Karpas-422 (cell line): ENCODE results near the gene SYT2. TPM values are rescaled to one million over a fixed set of nuclear protein-coding genes. Genes with fewer than 3 reads are reported as not detected.
"Not testable (repeated sequence)": the region's sequence is repeated elsewhere in the genome, so short reads cannot be mapped to it uniquely, and the experiment has no call there.

Experiments
- DNase-seq: peaks from one replicate; pipeline ENCODE4 v3.0.0-alpha.2; 2015
- H2AFZ ChIP-seq: fragments of 200-600 bp; sonication (generic); 2 replicates; pipeline ENCODE4 v1.6.1; 2014; ENCODE audit warnings: antibody characterized with exemption, low read length, mixed read lengths
- H3K27ac ChIP-seq: fragments of 200-600 bp; sonication (generic); 2 replicates; pipeline ENCODE4 v1.5.1; 2014; ENCODE audit warnings: mild to moderate bottlenecking, low read length, moderate library complexity
- H3K27me3 ChIP-seq: fragments of 200-600 bp; sonication (generic); 2 replicates; pipeline ENCODE4 v1.6.1; 2014; ENCODE audit warnings: low read length, mixed read lengths
- H3K36me3 ChIP-seq: fragments of 200-600 bp; sonication (generic); 2 replicates; pipeline ENCODE4 v1.6.1; 2014; ENCODE audit warnings: low read length, mixed read lengths; ENCODE audit not compliant: insufficient read depth
- H3K4me1 ChIP-seq: fragments of 200-600 bp; sonication (generic); 2 replicates; pipeline ENCODE4 v1.6.1; 2014; ENCODE audit warnings: mild to moderate bottlenecking, low read length, mixed read lengths
- H3K4me2 ChIP-seq: fragments of 200-600 bp; sonication (generic); 2 replicates; pipeline ENCODE4 v1.6.1; 2014; ENCODE audit warnings: low read length, low read depth, mild to moderate bottlenecking; ENCODE audit not compliant: poor library complexity, severe bottlenecking
- H3K4me3 ChIP-seq: fragments of 200-600 bp; sonication (generic); 2 replicates; pipeline ENCODE4 v1.5.1; 2014; ENCODE audit warnings: mild to moderate bottlenecking, antibody characterized with exemption, low read length, mixed read lengths
- H3K79me2 ChIP-seq: fragments of 200-600 bp; sonication (generic); 2 replicates; pipeline ENCODE4 v1.6.1; 2014; ENCODE audit warnings: mild to moderate bottlenecking, low read length, mixed read lengths
- H3K9ac ChIP-seq: fragments of 200-600 bp; sonication (generic); 2 replicates; pipeline ENCODE4 v1.6.0; 2014; ENCODE audit warnings: low read length
- H3K9me2 ChIP-seq: fragments of 200-600 bp; sonication (generic), shearing (Covaris generic); replicated peaks from 2 replicates; pipeline ENCODE4 v1.6.0; 2014; ENCODE audit warnings: mild to moderate bottlenecking, low read length, moderate library complexity; ENCODE audit not compliant: insufficient read depth
- H3K9me3 ChIP-seq: fragments of 300-700, 200-600 bp; sonication (generic); 2 replicates; pipeline ENCODE4 v1.6.1; 2014; ENCODE audit warnings: low read length, mixed read lengths
- H4K20me1 ChIP-seq: fragments of 200-600 bp; sonication (generic); 2 replicates; pipeline ENCODE4 v1.6.1; 2014; ENCODE audit warnings: mild to moderate bottlenecking, antibody characterized with exemption, low read length, low read depth; ENCODE audit not compliant: insufficient read depth
- total RNA-seq: library from RNA; depleted of rRNA; stranded (reverse); fragments of >200 nt; shearing (Covaris generic); gene quantifications from 2 replicates; pipeline ENCODE4 v1.2.3, GENCODE V29; 2014; ENCODE audit warnings: low replicate concordance

Gene SYT2
- total RNA-seq, 1 experiment from 2014 or later: not detected

- H4K20me1 ChIP-seq: no peaks in the 10 kb centered on the region
- H2AFZ ChIP-seq: no peak overlapping the region
- no peak for DNase-seq
- no peaks in the 10 kb centered on the region for H3K9me3 ChIP-seq
- H3K4me3 ChIP-seq: no peak overlapping the region
- no peaks in the 10 kb centered on the region for H3K79me2 ChIP-seq
- H3K9ac ChIP-seq: no peak overlapping the region
- no peaks in the 10 kb centered on the region for H3K4me1 ChIP-seq
- no peak overlapping the region for H3K4me2 ChIP-seq
- H3K9me2 ChIP-seq: no peaks in the 10 kb centered on the region
- no peaks in the 10 kb centered on the region for H3K36me3 ChIP-seq
- no peaks in the 10 kb centered on the region for H3K27me3 ChIP-seq
- no peak overlapping the region for H3K27ac ChIP-seq
These were observed 32.2 kb upstream of the SYT2 start for GRCh38 chr1:202742496-202742895.

- Histone ChIP-seq H3K79me2 (no peaks in the 10 kb centered on the region), H3K36me3 (no peaks in the 10 kb centered on the region), H3K27me3 (no peaks in the 10 kb centered on the region), H3K4me2 (no peak overlapping the region), H3K4me1 (no peaks in the 10 kb centered on the region), H3K9me2 (no peaks in the 10 kb centered on the region), H2AFZ (no peak overlapping the region), H4K20me1 (no peaks in the 10 kb centered on the region), H3K4me3 (no peak overlapping the region), H3K27ac (no peak overlapping the region), H3K9me3 (no peaks in the 10 kb centered on the region), H3K9ac (no peak overlapping the region)
- DNase-seq: no peak
These were observed 23.0 kb upstream of the SYT2 start for GRCh38 chr1:202733251-202733650.

GRCh38 chr1:202728951-202729350 lies 18.7 kb upstream of the SYT2 start:
- Histone ChIP-seq H3K79me2 (no peaks in the 10 kb centered on the region), H3K27me3 (no peaks in the 10 kb centered on the region), H2AFZ (no peak overlapping the region), H3K4me2 (no peak overlapping the region), H3K4me1 (no peaks in the 10 kb centered on the region), H3K9me2 (no peaks in the 10 kb centered on the region), H4K20me1 (no peaks in the 10 kb centered on the region), H3K9me3 (no peaks in the 10 kb centered on the region), H3K27ac (no peak overlapping the region), H3K9ac (no peak overlapping the region), H3K4me3 (no peak overlapping the region), H3K36me3 (no peaks in the 10 kb centered on the region)
- no peak for DNase-seq

GRCh38 chr1:202725526-202725925 lies 15.3 kb upstream of the SYT2 start:
- Histone ChIP-seq H3K27ac (no peak overlapping the region), H3K9ac (no peak overlapping the region), H3K4me3 (no peak overlapping the region), H3K36me3 (no peaks in the 10 kb centered on the region), H3K4me1 (no peaks in the 10 kb centered on the region), H3K9me2 (no peaks in the 10 kb centered on the region), H3K4me2 (no peak overlapping the region), H3K9me3 (no peaks in the 10 kb centered on the region), H3K27me3 (no peaks in the 10 kb centered on the region), H3K79me2 (no peaks in the 10 kb centered on the region), H2AFZ (no peak overlapping the region), H4K20me1 (no peaks in the 10 kb centered on the region)
- no peak for DNase-seq

- DNase-seq: no peak
- H3K9me3 ChIP-seq: no peaks in the 10 kb centered on the region
- no peaks in the 10 kb centered on the region for H3K9me2 ChIP-seq
These were observed 13.5 kb upstream of the SYT2 start for GRCh38 chr1:202723708-202724107.

GRCh38 chr1:202723046-202723445 lies 12.8 kb upstream of the SYT2 start:
- not testable (repeated sequence) for DNase-seq, H3K79me2 ChIP-seq, H4K20me1 ChIP-seq, H3K9me3 ChIP-seq, H3K4me3 ChIP-seq, H3K9ac ChIP-seq, H3K27ac ChIP-seq, H3K27me3 ChIP-seq, H2AFZ ChIP-seq, H3K4me2 ChIP-seq, H3K9me2 ChIP-seq, H3K36me3 ChIP-seq, H3K4me1 ChIP-seq

More at GRCh38 chr1:202723708-202724107, 13.5 kb upstream of the SYT2 start:
- H3K27ac ChIP-seq: no peak overlapping the region
- no peak overlapping the region for H3K9ac ChIP-seq
- H3K27me3 ChIP-seq: no peaks in the 10 kb centered on the region
- no peak overlapping the region for H3K4me3 ChIP-seq
- H4K20me1 ChIP-seq: no peaks in the 10 kb centered on the region
- H3K4me1 ChIP-seq: no peaks in the 10 kb centered on the region
- H3K4me2 ChIP-seq: no peak overlapping the region
- no peaks in the 10 kb centered on the region for H3K36me3 ChIP-seq
- no peak overlapping the region for H2AFZ ChIP-seq
- no peaks in the 10 kb centered on the region for H3K79me2 ChIP-seq

GRCh38 chr1:202716654-202717053 lies 6.4 kb upstream of the SYT2 start:
- no peaks in the 10 kb centered on the region for H3K4me1 ChIP-seq
- H3K27me3 ChIP-seq: no peaks in the 10 kb centered on the region
- 0 out of 2 replicates have a peak, but pooled peaks cover 3% of the 10 kb centered on the region for H4K20me1 ChIP-seq
- no peak overlapping the region for H3K27ac ChIP-seq
- H3K4me3 ChIP-seq: no peak overlapping the region
- H3K9me3 ChIP-seq: no peaks in the 10 kb centered on the region
- no peaks in the 10 kb centered on the region for H3K79me2 ChIP-seq
- no peak overlapping the region for H3K9ac ChIP-seq
- H3K4me2 ChIP-seq: no peak overlapping the region
- no peak overlapping the region for H2AFZ ChIP-seq
- H3K36me3 ChIP-seq: no peaks in the 10 kb centered on the region
- DNase-seq: no peak
- no peaks in the 10 kb centered on the region for H3K9me2 ChIP-seq

- H3K9me2 ChIP-seq, H3K4me1 ChIP-seq, H3K4me3 ChIP-seq, H3K27ac ChIP-seq, H2AFZ ChIP-seq, H3K9ac ChIP-seq, H3K79me2 ChIP-seq, H3K4me2 ChIP-seq, DNase-seq, H4K20me1 ChIP-seq, H3K36me3 ChIP-seq, H3K9me3 ChIP-seq, H3K27me3 ChIP-seq: not testable (repeated sequence)
These were observed 3.9 kb upstream of the SYT2 start for GRCh38 chr1:202714202-202714601.

- no peaks in the 10 kb centered on the region for H3K4me1 ChIP-seq
- H3K4me3 ChIP-seq: no peak overlapping the region
- H3K9me2 ChIP-seq: no peaks in the 10 kb centered on the region
- no peak overlapping the region for H2AFZ ChIP-seq
- H3K9ac ChIP-seq: no peak overlapping the region
- no peaks in the 10 kb centered on the region for H3K36me3 ChIP-seq
- H3K4me2 ChIP-seq: no peak overlapping the region
- no peaks in the 10 kb centered on the region for H3K27me3 ChIP-seq
- no peaks in the 10 kb centered on the region for H3K79me2 ChIP-seq
- H3K9me3 ChIP-seq: no peaks in the 10 kb centered on the region
- H3K27ac ChIP-seq: no peak overlapping the region
- 0 out of 2 replicates have a peak, but pooled peaks cover 3% of the 10 kb centered on the region for H4K20me1 ChIP-seq
- DNase-seq: no peak
These were observed 2.9 kb upstream of the SYT2 start for GRCh38 chr1:202713110-202713509.
